Hepatocyte (in vitro differentiated cells): ENCODE data around the gene PTPRN. TPM values are rescaled to one million over a fixed set of nuclear protein-coding genes. Genes with fewer than 3 reads are reported as not detected.

ENCODE experiments used
- DNase-seq: peaks from one replicate; pipeline ENCODE4 v3.0.0-alpha.2; 2016; ENCODE audit warnings: low spot score
- H2AFZ ChIP-seq: fragments of 200-600 bp; sonication (generic); 2 replicates; pipeline ENCODE4 v1.6.0; 2016; ENCODE audit warnings: antibody characterized with exemption, mild to moderate bottlenecking
- H3K27ac ChIP-seq: fragments of 200-600 bp; sonication (generic); 2 replicates; pipeline ENCODE4 v1.5.1; 2016; ENCODE audit warnings: mild to moderate bottlenecking
- H3K27me3 ChIP-seq: fragments of 200-600 bp; sonication (generic); 2 replicates; pipeline ENCODE4 v1.6.1; 2016
- H3K36me3 ChIP-seq: fragments of 200-600 bp; sonication (generic); replicated peaks from 2 replicates; pipeline ENCODE4 v1.5.1; 2016; ENCODE audit warnings: low read depth; ENCODE audit not compliant: insufficient read depth
- H3K4me1 ChIP-seq: fragments of 200-600 bp; sonication (generic); 2 replicates; pipeline ENCODE4 v1.5.1; 2016; ENCODE audit warnings: mild to moderate bottlenecking, moderate library complexity; ENCODE audit not compliant: insufficient read depth
- H3K4me2 ChIP-seq: fragments of 200-600 bp; sonication (generic); 2 replicates; pipeline ENCODE4 v1.6.0; 2016
- H3K4me3 ChIP-seq: fragments of 200-600 bp; sonication (generic); 2 replicates; pipeline ENCODE4 v1.5.1; 2016; ENCODE audit warnings: mild to moderate bottlenecking
- H3K79me2 ChIP-seq: fragments of 200-600 bp; sonication (generic); 2 replicates; pipeline ENCODE4 v1.6.0; 2017; ENCODE audit warnings: mild to moderate bottlenecking
- H3K9me2 ChIP-seq: fragments of 200-600 bp; sonication (generic); replicated peaks from 2 replicates; pipeline ENCODE4 v1.6.0; 2017; ENCODE audit warnings: mild to moderate bottlenecking; ENCODE audit not compliant: insufficient read depth
- H3K9me3 ChIP-seq: fragments of 200-600 bp; sonication (generic); 2 replicates; pipeline ENCODE4 v1.5.1; 2016; ENCODE audit warnings: low read depth, mild to moderate bottlenecking
- H4K20me1 ChIP-seq: fragments of 200-600 bp; sonication (generic); 2 replicates; pipeline ENCODE4 v1.6.0; 2016; ENCODE audit warnings: mild to moderate bottlenecking; ENCODE audit not compliant: insufficient read depth, poor library complexity, severe bottlenecking
- EZH2 ChIP-seq: fragments of 200-600 bp; sonication (generic); IDR thresholded peaks from 2 replicates; pipeline ENCODE4 v1.6.1; 2016; ENCODE audit warnings: antibody characterized with exemption, mild to moderate bottlenecking, borderline replicate concordance
- EZH2phosphoT487 ChIP-seq: fragments of 200-600 bp; sonication (generic); IDR thresholded peaks from one replicate; pipeline ENCODE4 v1.6.1; 2018; ENCODE audit warnings: antibody characterized with exemption, mild to moderate bottlenecking, low read depth, moderate library complexity; ENCODE audit not compliant: unreplicated experiment, severe bottlenecking
- WGBS: methylation state at CpG from one replicate; pipeline ENCODE4 v1.1.6; 2016; ENCODE audit warnings: low lambda C conversion rate; ENCODE audit errors: missing lambda C conversion rate; 5-methylcytosine and 5-hydroxymethylcytosine counted together
- polyA plus RNA-seq: library from polyadenylated mRNA; unstranded; fragments of >200 nt; fragmentation: Nextera tagmentation; extraction: Ambion mirVana; gene quantifications from 2 replicates; pipeline ENCODE4 v1.2.1, GENCODE V29; 2016
- total RNA-seq: library from RNA; depleted of rRNA; stranded (reverse); fragments of >200 nt; gene quantifications from 2 replicates; pipeline ENCODE4 v1.2.3, GENCODE V29; 2014
- TF ChIP-seq, protein P1 (sequence below): fragments of 200-600 bp; sonication (generic); IDR thresholded peaks from 2 replicates; pipeline ENCODE4 v1.5.1; 2016; ENCODE audit warnings: antibody characterized with exemption, mild to moderate bottlenecking; ENCODE audit not compliant: poor library complexity

PTPRN gene
- total and polyA plus RNA-seq, 2 experiments from 2014 or later, result 4.6 to 9.8 TPM

GRCh38 chr2:219247678-219248642 lies 61.2 kb downstream of the PTPRN start:
- Histone ChIP-seq H3K9me2 (no peaks in the 10 kb centered on the region), H3K27me3 (peaks cover 10% of the 10 kb centered on the region), H3K4me3 (no peak overlapping the region), H3K36me3 (no peaks in the 10 kb centered on the region), H3K4me1 (peaks cover 44% of the 10 kb centered on the region), H3K9me3 (no peaks in the 10 kb centered on the region), H3K4me2 (peak overlapping the region; percentile 62), H2AFZ (no peak overlapping the region), H4K20me1 (no peaks in the 10 kb centered on the region), H3K79me2 (peaks cover 22% of the 10 kb centered on the region), H3K27ac (peak overlapping the region; percentile 97)
- DNase-seq, result no peak
- 93% methylated on average over 17 of the region's 17 CpGs for WGBS
- TF ChIP-seq EZH2phosphoT487 (no peak), EZH2 (no peak)
- TF ChIP-seq, protein P1, sequence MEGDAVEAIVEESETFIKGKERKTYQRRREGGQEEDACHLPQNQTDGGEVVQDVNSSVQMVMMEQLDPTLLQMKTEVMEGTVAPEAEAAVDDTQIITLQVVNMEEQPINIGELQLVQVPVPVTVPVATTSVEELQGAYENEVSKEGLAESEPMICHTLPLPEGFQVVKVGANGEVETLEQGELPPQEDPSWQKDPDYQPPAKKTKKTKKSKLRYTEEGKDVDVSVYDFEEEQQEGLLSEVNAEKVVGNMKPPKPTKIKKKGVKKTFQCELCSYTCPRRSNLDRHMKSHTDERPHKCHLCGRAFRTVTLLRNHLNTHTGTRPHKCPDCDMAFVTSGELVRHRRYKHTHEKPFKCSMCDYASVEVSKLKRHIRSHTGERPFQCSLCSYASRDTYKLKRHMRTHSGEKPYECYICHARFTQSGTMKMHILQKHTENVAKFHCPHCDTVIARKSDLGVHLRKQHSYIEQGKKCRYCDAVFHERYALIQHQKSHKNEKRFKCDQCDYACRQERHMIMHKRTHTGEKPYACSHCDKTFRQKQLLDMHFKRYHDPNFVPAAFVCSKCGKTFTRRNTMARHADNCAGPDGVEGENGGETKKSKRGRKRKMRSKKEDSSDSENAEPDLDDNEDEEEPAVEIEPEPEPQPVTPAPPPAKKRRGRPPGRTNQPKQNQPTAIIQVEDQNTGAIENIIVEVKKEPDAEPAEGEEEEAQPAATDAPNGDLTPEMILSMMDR, result no peak

GRCh38 chr2:219246559-219246958 lies 62.6 kb downstream of the PTPRN start:
- peak overlapping the region; percentile 89 for H3K4me2 ChIP-seq
- peaks cover 39% of the 10 kb centered on the region for H3K4me1 ChIP-seq
- H3K9me2 ChIP-seq, result no peaks in the 10 kb centered on the region
- peak overlapping the region; percentile 35 for H3K27ac ChIP-seq
- H3K36me3 ChIP-seq, result no peaks in the 10 kb centered on the region
- no peaks in the 10 kb centered on the region for H4K20me1 ChIP-seq
- H3K27me3 ChIP-seq, result no peaks in the 10 kb centered on the region
- DNase-seq, result no peak
- no peak overlapping the region for H3K4me3 ChIP-seq
- no peaks in the 10 kb centered on the region for H3K9me3 ChIP-seq
- TF ChIP-seq, protein P1, result no peak
- TF ChIP-seq EZH2phosphoT487, result no peak
- TF ChIP-seq EZH2, result no peak
- WGBS, result 99% methylated on average over 10 of the region's 10 CpGs
- H3K79me2 ChIP-seq, result peaks cover 22% of the 10 kb centered on the region
- no peak overlapping the region for H2AFZ ChIP-seq

DNA sequence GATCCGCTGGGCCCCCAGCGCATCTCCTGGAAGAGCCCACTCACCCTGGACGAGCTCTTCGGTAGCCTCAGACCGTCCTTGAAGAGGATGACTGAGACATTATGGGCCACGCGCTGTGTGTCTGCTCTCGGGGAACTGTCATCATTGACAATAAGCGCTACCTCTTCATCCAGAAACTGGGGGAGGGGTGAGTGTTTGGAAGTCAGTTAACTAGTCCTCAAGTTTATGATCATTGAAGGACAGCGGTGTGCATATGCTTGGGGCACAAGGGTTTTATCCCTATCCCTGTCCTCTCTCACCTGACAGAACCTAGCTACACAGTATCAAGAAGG lies 63.3 kb downstream of the PTPRN start:
- H3K27ac ChIP-seq, result peak overlapping the region; percentile 93
- H3K4me2 ChIP-seq, result peak overlapping the region; percentile 89
- DNase-seq, result peak; percentile 34
- H3K9me2 ChIP-seq, result no peaks in the 10 kb centered on the region
- H3K4me3 ChIP-seq, result peak overlapping the region; percentile 48
- no peak for TF ChIP-seq EZH2
- no peak for TF ChIP-seq EZH2phosphoT487
- TF ChIP-seq, protein P1, result no peak
- H2AFZ ChIP-seq, result peak overlapping the region; percentile 57
- H3K27me3 ChIP-seq, result no peaks in the 10 kb centered on the region
- no peaks in the 10 kb centered on the region for H4K20me1 ChIP-seq
- H3K36me3 ChIP-seq, result no peaks in the 10 kb centered on the region
- peaks cover 22% of the 10 kb centered on the region for H3K79me2 ChIP-seq
- H3K4me1 ChIP-seq, result peaks cover 39% of the 10 kb centered on the region
- WGBS, result 34% methylated on average over 10 of the region's 10 CpGs
- no peaks in the 10 kb centered on the region for H3K9me3 ChIP-seq
